Activated CD4-positive, alpha-beta T cell treated with anti-CD3 and anti-CD28 coated beads for 36 hours (primary cell): ENCODE results near the gene ATR. TPM values are rescaled to one million over a fixed set of nuclear protein-coding genes. Genes with fewer than 3 reads are reported as not detected.

Source experiments
- ATAC-seq: fragments of 200-7000 bp; cut with Tn5 transposase; one replicate; pipeline ENCODE4 v1.10.0; 2021; ENCODE audit warnings: mild to moderate bottlenecking, moderate library complexity
- CTCF ChIA-PET: fragments of 350-600 bp; sonication (Branson Sonifier 250); formaldehyde crosslinking; loops from one replicate; lab custom pipeline; 2021; ENCODE audit warnings: antibody characterized with exemption; lab: Charles Lee
- POLR2A ChIA-PET: fragments of 350-600 bp; sonication (Branson Sonifier 250); formaldehyde crosslinking; loops from one replicate; lab custom pipeline; 2021; ENCODE audit warnings: antibody characterized with exemption, inconsistent platforms; lab: Charles Lee
- DNase-seq: peaks from one replicate; pipeline ENCODE4 v3.0.0-alpha.2; 2020
- H3K27ac Mint-ChIP-seq: one replicate; pipeline ENCODE4 v1.8.0; 2021; ENCODE audit warnings: mixed read lengths
- H3K27me3 Mint-ChIP-seq: one replicate; pipeline ENCODE4 v1.8.0; 2021; ENCODE audit warnings: mixed read lengths
- H3K36me3 Mint-ChIP-seq: one replicate; pipeline ENCODE4 v1.8.0; 2021; ENCODE audit warnings: low read depth, mixed read lengths
- H3K4me1 Mint-ChIP-seq: one replicate; pipeline ENCODE4 v1.8.0; 2021; ENCODE audit warnings: mixed read lengths
- H3K4me3 Mint-ChIP-seq: one replicate; pipeline ENCODE4 v1.8.0; 2021; ENCODE audit warnings: mild to moderate bottlenecking, moderate library complexity, mixed read lengths
- H3K9me3 Mint-ChIP-seq: one replicate; pipeline ENCODE4 v1.8.0; 2021; ENCODE audit warnings: low read depth, mixed read lengths
- intact Hi-C, 2 experiments: fragments of 100-400 bp; cut with DNase I in 1 of 2; cut with micrococcal nuclease in 1 of 2; formaldehyde crosslinking; loops; one replicate each; pipeline versions ENCODE4 v1.14.2 to v1.15.1; 2022 to 2024; cut with DNase I, micrococcal nuclease
- total RNA-seq, 2 experiments: library from RNA; stranded (reverse); gene quantifications; one replicate each; pipeline ENCODE4 v1.2.3, GENCODE V29; 2021

ATR gene
- total RNA-seq, result 10 to 100 TPM; 36.1 to 39.9 TPM

GRCh38 chr3:142578329-142579223 lies at the start of gene ATR:
ATR (minus strand) TSS chr3:142578733; CDS start chr3:142578704, 29 bp downstream.
- peak within 1 kb of the TSS; percentile 99 for H3K27ac Mint-ChIP-seq
- H3K36me3 Mint-ChIP-seq, result peaks cover 13% of the 10 kb centered on the region
- CTCF ChIA-PET, result interaction anchor here (0.6 to 1.3 kb wide), 4 partner anchors 145 to 1138 kb away, joined by 3 read pairs; partner anchors contain the start of gene TRPC1
- intact Hi-C loops, result loop anchor here (1.0 to 5.0 kb wide), 9 partner anchors 18 to 1394 kb away; partner anchors contain the start of genes PLS1 (in 2 of the 2), TRPC1 (in 2 of the 2), U2SURP (in 2 of the 2) and ATP1B3 (in 1 of the 2)
- POLR2A ChIA-PET, result interaction anchor here (0.6 to 2.6 kb wide), 8 partner anchors 8 to 541 kb away, joined by 3 to 15 read pairs (median 4); partner anchors contain the start of genes PLS1, TRPC1 and U2SURP
- H3K27me3 Mint-ChIP-seq, result no peaks in the 10 kb centered on the region
- peak within 1 kb of the TSS; percentile 97 for H3K4me3 Mint-ChIP-seq
- ATAC-seq (peak; percentile 96), DNase-seq (peak; percentile 98)
- H3K4me1 Mint-ChIP-seq, result peaks cover 43% of the 10 kb centered on the region
- H3K9me3 Mint-ChIP-seq, result no peaks in the 10 kb centered on the region

DNA sequence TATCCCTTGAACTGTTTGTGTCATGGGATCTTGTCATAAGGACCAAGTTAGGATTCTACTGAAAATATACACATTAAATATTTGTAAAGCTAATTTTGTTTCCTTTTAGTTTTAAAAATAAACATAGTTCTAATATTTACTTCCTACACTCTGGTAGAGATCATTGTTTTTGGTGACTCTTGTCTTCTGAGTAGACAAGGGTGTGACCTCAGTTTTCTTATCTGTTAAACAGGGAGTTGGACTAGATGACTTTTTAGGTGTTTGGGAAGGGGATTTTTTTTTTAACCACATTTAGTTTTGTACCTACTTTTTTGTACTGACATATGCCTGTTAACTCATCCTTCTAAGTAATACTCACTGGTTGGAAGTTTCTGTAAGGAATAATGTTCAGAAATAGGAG lies 48.4 kb upstream of the ATR start:
- CTCF ChIA-PET, result no interaction called here

GRCh38 chr3:142625153-142625440 lies 46.6 kb upstream of the ATR start:
- intact Hi-C loops, result no loop called here
- Mint-ChIP-seq H3K36me3 (no peaks in the 10 kb centered on the region), H3K9me3 (no peaks in the 10 kb centered on the region), H3K4me1 (peaks cover 5% of the 10 kb centered on the region), H3K27me3 (no peaks in the 10 kb centered on the region), H3K4me3 (no peak overlapping the region), H3K27ac (no peak overlapping the region)
- POLR2A ChIA-PET, result interaction anchor here (0.6 to 0.7 kb wide), 3 partner anchors 20 to 248 kb away, joined by 3 read pairs; no protein-coding TSS in a partner anchor
- DNase-seq (no peak), ATAC-seq (no peak)
- CTCF ChIA-PET, result interaction anchor here (0.7 to 1.2 kb wide), 3 partner anchors 17 to 159 kb away, joined by 3 to 4 read pairs (median 3); no protein-coding TSS in a partner anchor

More for the DNA sequence above, 48.4 kb upstream of the ATR start:
- Mint-ChIP-seq H3K27ac (no peak overlapping the region), H3K36me3 (no peaks in the 10 kb centered on the region), H3K4me3 (no peak overlapping the region), H3K27me3 (no peaks in the 10 kb centered on the region), H3K9me3 (no peaks in the 10 kb centered on the region), H3K4me1 (peaks cover 5% of the 10 kb centered on the region)
- intact Hi-C loops, result no loop called here
- POLR2A ChIA-PET, result no interaction called here
- ATAC-seq, result no peak
- DNase-seq, result no peak

GRCh38 chr3:142624341-142625152 lies 46.0 kb upstream of the ATR start:
- CTCF ChIA-PET, result interaction anchor here (0.6 to 1.2 kb wide), 4 partner anchors 17 to 874 kb away, joined by 3 to 4 read pairs (median 3); no protein-coding TSS in a partner anchor
- H3K4me3 Mint-ChIP-seq, result no peak overlapping the region
- H3K4me1 Mint-ChIP-seq, result peaks cover 5% of the 10 kb centered on the region
- DNase-seq (no peak), ATAC-seq (no peak)
- POLR2A ChIA-PET, result interaction anchor here (0.6 to 0.7 kb wide), 3 partner anchors 21 to 247 kb away, joined by 3 read pairs; no protein-coding TSS in a partner anchor
- H3K9me3 Mint-ChIP-seq, result no peaks in the 10 kb centered on the region
- H3K27me3 Mint-ChIP-seq, result no peaks in the 10 kb centered on the region
- intact Hi-C loops, result no loop called here
- no peak overlapping the region for H3K27ac Mint-ChIP-seq
- H3K36me3 Mint-ChIP-seq, result no peaks in the 10 kb centered on the region

GRCh38 chr3:142623194-142623593 lies 44.7 kb upstream of the ATR start:
- Mint-ChIP-seq H3K27me3 (no peaks in the 10 kb centered on the region), H3K9me3 (no peaks in the 10 kb centered on the region)
- POLR2A ChIA-PET, result no interaction called here

DNA sequence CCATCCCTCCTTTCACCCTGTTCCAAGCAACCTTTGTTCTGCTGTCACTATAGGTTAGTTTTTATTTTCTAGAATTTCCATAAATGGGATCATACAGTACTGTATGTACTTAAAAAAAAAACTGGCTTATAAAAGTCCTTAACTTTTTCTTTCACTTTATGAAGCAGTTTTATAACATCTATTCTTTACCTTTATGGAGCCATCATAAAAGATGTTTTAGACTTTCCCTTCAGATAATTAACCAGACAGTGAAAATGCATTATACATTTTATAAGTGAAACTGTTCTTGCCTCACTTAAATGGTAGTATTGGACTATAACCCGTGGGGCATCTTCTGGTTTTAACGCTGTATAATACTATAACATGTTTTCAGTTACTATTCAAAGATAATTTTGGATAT lies 43.9 kb upstream of the ATR start:
- Mint-ChIP-seq H3K9me3 (no peaks in the 10 kb centered on the region), H3K4me3 (no peak overlapping the region), H3K4me1 (peaks cover 5% of the 10 kb centered on the region), H3K27ac (no peak overlapping the region), H3K36me3 (no peaks in the 10 kb centered on the region), H3K27me3 (no peaks in the 10 kb centered on the region)
- CTCF ChIA-PET, result no interaction called here
- intact Hi-C loops, result no loop called here
- ATAC-seq (no peak), DNase-seq (no peak)
- POLR2A ChIA-PET, result no interaction called here

More at GRCh38 chr3:142623194-142623593, 44.7 kb upstream of the ATR start:
- Mint-ChIP-seq H3K36me3 (no peaks in the 10 kb centered on the region), H3K4me1 (peaks cover 5% of the 10 kb centered on the region), H3K4me3 (no peak overlapping the region), H3K27ac (no peak overlapping the region)
- ATAC-seq (no peak), DNase-seq (no peak)
- CTCF ChIA-PET, result no interaction called here
- intact Hi-C loops, result no loop called here

DNA sequence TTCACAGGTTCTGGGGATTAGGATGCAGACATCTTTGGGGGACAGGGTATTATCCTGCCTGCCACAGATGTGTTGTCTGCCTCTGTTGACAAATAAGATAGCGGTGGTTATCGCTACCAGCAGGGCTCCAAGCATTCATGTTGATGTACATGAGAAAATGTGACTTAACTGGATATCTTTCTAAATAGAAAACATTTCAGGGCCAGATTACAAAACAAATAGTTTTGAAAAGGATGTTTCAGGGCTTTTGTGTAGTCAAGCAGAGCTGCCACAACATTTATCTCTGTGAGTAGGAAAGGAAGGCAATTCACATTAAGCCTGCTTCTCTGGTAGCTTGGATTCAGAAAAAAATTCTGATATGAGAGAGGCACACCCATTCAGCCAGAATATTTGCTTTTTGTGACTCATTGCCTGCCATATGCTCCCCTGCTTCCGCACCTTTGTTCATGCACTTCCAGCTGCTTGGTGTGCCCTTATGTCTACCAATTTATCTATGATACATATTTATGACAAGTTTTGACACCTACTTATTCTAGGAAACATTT lies 40.5 kb upstream of the ATR start:
- DNase-seq, result no peak
- POLR2A ChIA-PET, result no interaction called here
- Mint-ChIP-seq H3K27me3 (no peaks in the 10 kb centered on the region), H3K4me3 (no peak overlapping the region), H3K9me3 (no peaks in the 10 kb centered on the region), H3K27ac (no peak overlapping the region), H3K4me1 (no peaks in the 10 kb centered on the region), H3K36me3 (no peaks in the 10 kb centered on the region)
- CTCF ChIA-PET, result interaction anchor here (1.2 to 1.4 kb wide), 2 partner anchors 21 to 30 kb away, joined by 3 read pairs; no protein-coding TSS in a partner anchor
- ATAC-seq, result no peak
- intact Hi-C loops, result no loop called here

- DNase-seq (no peak), ATAC-seq (no peak)
- no peaks in the 10 kb centered on the region for H3K9me3 Mint-ChIP-seq
- H3K4me1 Mint-ChIP-seq, result no peaks in the 10 kb centered on the region
- intact Hi-C loops, result no loop called here
- CTCF ChIA-PET, result no interaction called here
- H3K36me3 Mint-ChIP-seq, result no peaks in the 10 kb centered on the region
- POLR2A ChIA-PET, result no interaction called here
- H3K27me3 Mint-ChIP-seq, result no peaks in the 10 kb centered on the region
- H3K4me3 Mint-ChIP-seq, result no peak overlapping the region
- no peak overlapping the region for H3K27ac Mint-ChIP-seq
Measured at GRCh38 chr3:142615171-142615570, 36.6 kb upstream of the ATR start.

- ChIA-PET POLR2A (no interaction called here), CTCF (no interaction called here)
- no peaks in the 10 kb centered on the region for H3K9me3 Mint-ChIP-seq
- no peak overlapping the region for H3K27ac Mint-ChIP-seq
- ATAC-seq (no peak), DNase-seq (no peak)
- H3K27me3 Mint-ChIP-seq, result no peaks in the 10 kb centered on the region
- no peak overlapping the region for H3K4me3 Mint-ChIP-seq
- no peaks in the 10 kb centered on the region for H3K36me3 Mint-ChIP-seq
- no peaks in the 10 kb centered on the region for H3K4me1 Mint-ChIP-seq
- intact Hi-C loops, result no loop called here
Measured at GRCh38 chr3:142614059-142614626, 35.6 kb upstream of the ATR start.

GRCh38 chr3:142613491-142613890 lies 35.0 kb upstream of the ATR start:
- no peak overlapping the region for H3K4me3 Mint-ChIP-seq
- H3K9me3 Mint-ChIP-seq, result no peaks in the 10 kb centered on the region
- ATAC-seq, result no peak
- POLR2A ChIA-PET, result no interaction called here
- no peaks in the 10 kb centered on the region for H3K36me3 Mint-ChIP-seq
- H3K4me1 Mint-ChIP-seq, result no peaks in the 10 kb centered on the region
- no peak overlapping the region for H3K27ac Mint-ChIP-seq
- CTCF ChIA-PET, result no interaction called here
- intact Hi-C loops, result no loop called here
- no peak for DNase-seq
- H3K27me3 Mint-ChIP-seq, result no peaks in the 10 kb centered on the region

DNA sequence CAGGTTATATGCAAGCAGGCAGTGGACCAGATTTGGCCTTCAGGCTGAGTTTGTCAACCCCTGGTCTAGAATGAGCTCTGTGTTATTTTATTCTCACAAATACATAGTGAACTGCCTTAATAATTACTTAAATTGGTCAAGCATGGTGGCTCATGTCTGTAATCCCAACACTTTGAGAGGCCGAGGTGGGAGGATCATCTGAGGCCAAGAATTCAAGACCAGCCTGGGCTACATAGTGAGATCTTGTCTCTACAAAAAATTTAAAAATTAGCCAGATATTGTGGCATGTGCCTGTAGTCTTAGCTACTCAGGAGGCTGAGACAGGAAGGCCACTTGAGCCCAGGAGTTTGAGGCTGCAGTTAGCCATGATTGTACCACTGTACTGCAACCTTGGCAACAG lies 32.7 kb upstream of the ATR start:
- ChIA-PET POLR2A (no interaction called here), CTCF (interaction anchor here (1.2 kb wide), 1 partner anchor 374 kb away, joined by 3 read pairs; no protein-coding TSS in a partner anchor)
- Mint-ChIP-seq H3K4me1 (no peaks in the 10 kb centered on the region), H3K36me3 (no peaks in the 10 kb centered on the region), H3K27me3 (no peaks in the 10 kb centered on the region), H3K9me3 (no peaks in the 10 kb centered on the region), H3K4me3 (no peak overlapping the region), H3K27ac (no peak overlapping the region)
- no peak for DNase-seq
- ATAC-seq, result no peak
- intact Hi-C loops, result no loop called here
